K562 (cell line): ENCODE results near the gene POLR1B. TPM values are rescaled to one million over a fixed set of nuclear protein-coding genes. Genes with fewer than 3 reads are reported as not detected.

Experiments used
- ARID1B ChIP-seq: fragments of 450-650 bp; IDR thresholded peaks from 2 replicates; pipeline ENCODE4 v1.6.1; 2016; ENCODE audit warnings: antibody characterized with exemption, mild to moderate bottlenecking, inconsistent platforms
- BMI1 ChIP-seq: fragments of 150-350 bp; IDR thresholded peaks from 2 replicates; pipeline ENCODE4 v1.6.1; 2014; ENCODE audit warnings: low read length
- C11orf30 ChIP-seq: fragments of 450-650 bp; IDR thresholded peaks from 2 replicates; pipeline ENCODE4 v1.6.1; 2016; ENCODE audit warnings: low read depth, mild to moderate bottlenecking
- CHD2 ChIP-seq: IDR thresholded peaks from 2 replicates; pipeline ENCODE4 v1.6.1; 2011; ENCODE audit warnings: low read depth, low read length
- ETV1 ChIP-seq: fragments of 450-650 bp; conservative IDR thresholded peaks from 2 replicates; pipeline ENCODE4 v1.6.1; 2016; ENCODE audit warnings: missing genetic modification characterization, control low read depth, low read depth, missing compliant biosample characterization
- GATAD2B ChIP-seq: fragments of 450-650 bp; IDR thresholded peaks from 2 replicates; pipeline ENCODE4 v1.6.1; 2017; ENCODE audit warnings: mild to moderate bottlenecking, borderline replicate concordance
- MIER1 ChIP-seq: fragments of 450-650 bp; IDR thresholded peaks from 2 replicates; pipeline ENCODE4 v1.6.1; 2016; ENCODE audit warnings: antibody characterized with exemption, mild to moderate bottlenecking, low read depth
- NFRKB ChIP-seq: fragments of 450-650 bp; IDR thresholded peaks from 2 replicates; pipeline ENCODE4 v1.6.1; 2016; ENCODE audit warnings: low read depth
- PTBP1 ChIP-seq: fragments of 200-400 bp; formaldehyde crosslinking; IDR thresholded peaks from 2 replicates; pipeline ENCODE4 v1.6.1; 2017; ENCODE audit warnings: low read depth, low read length
- SIN3B ChIP-seq: fragments of 450-650 bp; IDR thresholded peaks from 2 replicates; pipeline ENCODE4 v1.6.1; 2017; ENCODE audit warnings: low read depth, mild to moderate bottlenecking, moderate library complexity
- TSC22D4 ChIP-seq: fragments of 450-650 bp; IDR thresholded peaks from 2 replicates; pipeline ENCODE4 v1.6.1; 2016; ENCODE audit warnings: missing genetic modification characterization, missing biosample characterization, control low read depth
- XRCC4 ChIP-seq: IDR thresholded peaks from one replicate; pipeline ENCODE4 v1.6.1; 2011; ENCODE audit not compliant: insufficient read depth, insufficient read length; ENCODE audit errors: extremely low read depth
- ZNF165 ChIP-seq: fragments of 250-450 bp; sonication (Bioruptor Pico); IDR thresholded peaks from 2 replicates; pipeline ENCODE4 v1.4.0; 2020; ENCODE audit warnings: borderline replicate concordance
- ZNF212 ChIP-seq: fragments of 450-650 bp; formaldehyde crosslinking; IDR thresholded peaks from 2 replicates; pipeline ENCODE4 v1.4.0; 2020; ENCODE audit warnings: mild to moderate bottlenecking
- ZNF668 ChIP-seq: fragments of 250-450 bp; sonication (Bioruptor Pico); IDR thresholded peaks from 2 replicates; pipeline ENCODE4 v1.8.0; 2022; ENCODE audit warnings: mild to moderate bottlenecking, inconsistent platforms
- ZNF79 ChIP-seq: fragments of 250-450 bp; sonication (Bioruptor Pico); IDR thresholded peaks from 2 replicates; pipeline ENCODE4 v1.4.0; 2020; ENCODE audit warnings: low read depth, mild to moderate bottlenecking, moderate library complexity
- polyA plus RNA-seq, 8 experiments: library from polyadenylated mRNA; depleted of rRNA in 4 of 8; stranded (reverse) in 5 of 8; unstranded in 3 of 8; fragments of >200 nt; fragmentation: Nextera tagmentation in 2 of 8; fragmentation: Illumina TruSeq in 1 of 8; extraction: Ambion mirVana in 2 of 8; extraction: Trizol in 1 of 8; gene quantifications; 2 replicates each; pipeline versions ENCODE4 v1.2.1 to v1.2.3, GENCODE V29; 2011 to 2014; ENCODE audit warnings: inconsistent platforms in 1 of 8, missing spikeins in 1 of 8
- total RNA-seq, 7 experiments: library from RNA; depleted of rRNA in 6 of 7; stranded (reverse); fragments of >200 nt in 6 of 7; fragmentation: Illumina TruSeq in 2 of 7; extraction: Trizol in 2 of 7; gene quantifications; 2 replicates each; pipeline versions ENCODE4 v1.2.1 to v1.2.3, GENCODE V29; 2011 to 2021; ENCODE audit warnings: low replicate concordance in 1 of 7
- TF ChIP-seq, protein P1 (sequence below): fragments of 450-650 bp; IDR thresholded peaks from 2 replicates; pipeline ENCODE4 v1.6.1; 2017; ENCODE audit warnings: antibody characterized with exemption, mild to moderate bottlenecking
- TF ChIP-seq, protein P2 (sequence below): IDR thresholded peaks from 2 replicates; pipeline ENCODE4 v1.6.1; 2011; ENCODE audit not compliant: insufficient read length; ENCODE audit errors: extremely low read depth
- TF ChIP-seq, protein P3 (sequence below): IDR thresholded peaks from 2 replicates; pipeline ENCODE4 v1.6.1; 2016; ENCODE audit warnings: missing genetic modification characterization, missing compliant biosample characterization
- TF ChIP-seq, protein P4 (sequence below), 2 experiments: IDR thresholded peaks; 2 replicates each; pipeline ENCODE4 v1.6.1; 2011; ENCODE audit warnings: borderline replicate concordance in 1 of 2, control low read depth in 1 of 2, low read depth in 1 of 2, low read length in 1 of 2, mild to moderate bottlenecking in 1 of 2, mixed read lengths in 1 of 2, moderate library complexity in 1 of 2; ENCODE audit not compliant: insufficient read depth in 1 of 2, insufficient read length in 1 of 2, poor library complexity in 1 of 2, severe bottlenecking in 1 of 2; ENCODE audit errors: extremely low read depth in 1 of 2
- TF ChIP-seq, protein P5 (sequence below): fragments of 250-450 bp; sonication (Bioruptor Pico); IDR thresholded peaks from 2 replicates; pipeline ENCODE4 v1.9.0; 2021; ENCODE audit warnings: mild to moderate bottlenecking

The POLR1B gene
- total and polyA plus RNA-seq, 9 of the 15 experiments (the other 6 are each of a cell fraction or from before 2014, with no cell fraction given): 19.8 to 55.1 (median 40.2) TPM

DNA sequence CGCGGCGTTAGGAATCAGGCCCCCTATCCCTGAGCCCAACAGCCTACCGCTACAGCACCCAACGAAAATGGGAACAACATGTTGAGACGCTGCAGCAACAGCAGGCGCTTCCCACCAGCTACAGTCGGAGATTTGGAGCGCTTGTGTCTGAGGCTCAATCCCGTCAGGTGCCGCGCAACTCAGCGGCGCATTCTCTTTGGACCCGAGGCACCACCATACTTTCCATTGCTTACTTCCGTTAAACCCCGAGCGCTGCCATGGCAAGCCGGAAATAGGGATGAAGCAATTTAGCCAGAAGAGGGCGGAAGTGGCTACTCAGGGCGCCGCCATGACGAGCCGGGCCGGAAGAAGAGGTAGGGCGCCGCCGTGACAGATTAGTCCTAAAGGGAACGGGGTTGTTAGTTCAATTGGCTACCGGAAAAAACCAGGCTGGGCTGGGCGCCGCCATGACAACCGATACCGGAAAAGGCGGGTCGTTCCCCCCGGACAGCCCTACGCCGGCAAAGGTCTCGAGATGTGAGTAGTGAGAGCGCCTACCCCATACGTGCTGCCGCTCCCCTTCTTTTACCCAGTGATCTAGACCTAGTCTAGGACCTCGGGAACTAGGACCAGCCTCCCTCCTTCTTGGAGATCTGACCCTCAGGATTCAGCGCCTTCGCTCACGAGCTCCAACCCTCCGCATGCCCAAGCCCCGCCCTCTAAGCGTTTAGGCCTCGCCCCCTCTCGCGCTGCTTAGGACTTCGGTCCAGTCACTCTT, 42.0 kb downstream of the POLR1B start, which contains the start of gene CHCHD5 (continued):
- TF ChIP-seq, protein P1, sequence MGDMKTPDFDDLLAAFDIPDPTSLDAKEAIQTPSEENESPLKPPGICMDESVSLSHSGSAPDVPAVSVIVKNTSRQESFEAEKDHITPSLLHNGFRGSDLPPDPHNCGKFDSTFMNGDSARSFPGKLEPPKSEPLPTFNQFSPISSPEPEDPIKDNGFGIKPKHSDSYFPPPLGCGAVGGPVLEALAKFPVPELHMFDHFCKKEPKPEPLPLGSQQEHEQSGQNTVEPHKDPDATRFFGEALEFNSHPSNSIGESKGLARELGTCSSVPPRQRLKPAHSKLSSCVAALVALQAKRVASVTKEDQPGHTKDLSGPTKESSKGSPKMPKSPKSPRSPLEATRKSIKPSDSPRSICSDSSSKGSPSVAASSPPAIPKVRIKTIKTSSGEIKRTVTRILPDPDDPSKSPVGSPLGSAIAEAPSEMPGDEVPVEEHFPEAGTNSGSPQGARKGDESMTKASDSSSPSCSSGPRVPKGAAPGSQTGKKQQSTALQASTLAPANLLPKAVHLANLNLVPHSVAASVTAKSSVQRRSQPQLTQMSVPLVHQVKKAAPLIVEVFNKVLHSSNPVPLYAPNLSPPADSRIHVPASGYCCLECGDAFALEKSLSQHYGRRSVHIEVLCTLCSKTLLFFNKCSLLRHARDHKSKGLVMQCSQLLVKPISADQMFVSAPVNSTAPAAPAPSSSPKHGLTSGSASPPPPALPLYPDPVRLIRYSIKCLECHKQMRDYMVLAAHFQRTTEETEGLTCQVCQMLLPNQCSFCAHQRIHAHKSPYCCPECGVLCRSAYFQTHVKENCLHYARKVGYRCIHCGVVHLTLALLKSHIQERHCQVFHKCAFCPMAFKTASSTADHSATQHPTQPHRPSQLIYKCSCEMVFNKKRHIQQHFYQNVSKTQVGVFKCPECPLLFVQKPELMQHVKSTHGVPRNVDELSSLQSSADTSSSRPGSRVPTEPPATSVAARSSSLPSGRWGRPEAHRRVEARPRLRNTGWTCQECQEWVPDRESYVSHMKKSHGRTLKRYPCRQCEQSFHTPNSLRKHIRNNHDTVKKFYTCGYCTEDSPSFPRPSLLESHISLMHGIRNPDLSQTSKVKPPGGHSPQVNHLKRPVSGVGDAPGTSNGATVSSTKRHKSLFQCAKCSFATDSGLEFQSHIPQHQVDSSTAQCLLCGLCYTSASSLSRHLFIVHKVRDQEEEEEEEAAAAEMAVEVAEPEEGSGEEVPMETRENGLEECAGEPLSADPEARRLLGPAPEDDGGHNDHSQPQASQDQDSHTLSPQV: no peak
- no peak for TF ChIP-seq TSC22D4 (tag)
- peak; percentile 85 for TF ChIP-seq BMI1
- TF ChIP-seq ZNF79 (CRISPR knock-in tag): no peak
- peak; percentile 65; the same call in 1 of the 2 replicates for TF ChIP-seq GATAD2B
- TF ChIP-seq ARID1B: no peak
- no peak for TF ChIP-seq ZNF165 (CRISPR knock-in tag)
- TF ChIP-seq ZNF212: no peak
- peak; percentile 42; the same call in 1 of the 2 replicates for TF ChIP-seq SIN3B
- TF ChIP-seq CHD2: peak; percentile 77
- TF ChIP-seq PTBP1: no peak
- no peak for TF ChIP-seq MIER1
- TF ChIP-seq, protein P2, sequence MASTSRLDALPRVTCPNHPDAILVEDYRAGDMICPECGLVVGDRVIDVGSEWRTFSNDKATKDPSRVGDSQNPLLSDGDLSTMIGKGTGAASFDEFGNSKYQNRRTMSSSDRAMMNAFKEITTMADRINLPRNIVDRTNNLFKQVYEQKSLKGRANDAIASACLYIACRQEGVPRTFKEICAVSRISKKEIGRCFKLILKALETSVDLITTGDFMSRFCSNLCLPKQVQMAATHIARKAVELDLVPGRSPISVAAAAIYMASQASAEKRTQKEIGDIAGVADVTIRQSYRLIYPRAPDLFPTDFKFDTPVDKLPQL: no peak
- peak; percentile 99 for TF ChIP-seq ETV1 (tag)
- TF ChIP-seq, protein P3, sequence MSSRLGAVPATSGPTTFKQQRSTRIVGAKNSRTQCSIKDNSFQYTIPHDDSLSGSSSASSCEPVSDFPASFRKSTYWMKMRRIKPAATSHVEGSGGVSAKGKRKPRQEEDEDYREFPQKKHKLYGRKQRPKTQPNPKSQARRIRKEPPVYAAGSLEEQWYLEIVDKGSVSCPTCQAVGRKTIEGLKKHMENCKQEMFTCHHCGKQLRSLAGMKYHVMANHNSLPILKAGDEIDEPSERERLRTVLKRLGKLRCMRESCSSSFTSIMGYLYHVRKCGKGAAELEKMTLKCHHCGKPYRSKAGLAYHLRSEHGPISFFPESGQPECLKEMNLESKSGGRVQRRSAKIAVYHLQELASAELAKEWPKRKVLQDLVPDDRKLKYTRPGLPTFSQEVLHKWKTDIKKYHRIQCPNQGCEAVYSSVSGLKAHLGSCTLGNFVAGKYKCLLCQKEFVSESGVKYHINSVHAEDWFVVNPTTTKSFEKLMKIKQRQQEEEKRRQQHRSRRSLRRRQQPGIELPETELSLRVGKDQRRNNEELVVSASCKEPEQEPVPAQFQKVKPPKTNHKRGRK: no peak
- TF ChIP-seq, protein P4, sequence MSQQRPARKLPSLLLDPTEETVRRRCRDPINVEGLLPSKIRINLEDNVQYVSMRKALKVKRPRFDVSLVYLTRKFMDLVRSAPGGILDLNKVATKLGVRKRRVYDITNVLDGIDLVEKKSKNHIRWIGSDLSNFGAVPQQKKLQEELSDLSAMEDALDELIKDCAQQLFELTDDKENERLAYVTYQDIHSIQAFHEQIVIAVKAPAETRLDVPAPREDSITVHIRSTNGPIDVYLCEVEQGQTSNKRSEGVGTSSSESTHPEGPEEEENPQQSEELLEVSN (IDR thresholded peaks at IDR 0.05; ENCODE audit: borderline replicate concordance in 1 of 2, extremely low read depth in 1 of 2, insufficient read depth in 1 of 2, insufficient read length in 1 of 2, low read depth in 1 of 2, low read length in 1 of 2, poor library complexity in 1 of 2, severe bottlenecking in 1 of 2): peak; percentile 71 to 75
- TF ChIP-seq XRCC4: no peak
- peak; percentile 78 for TF ChIP-seq C11orf30
- TF ChIP-seq, protein P5, sequence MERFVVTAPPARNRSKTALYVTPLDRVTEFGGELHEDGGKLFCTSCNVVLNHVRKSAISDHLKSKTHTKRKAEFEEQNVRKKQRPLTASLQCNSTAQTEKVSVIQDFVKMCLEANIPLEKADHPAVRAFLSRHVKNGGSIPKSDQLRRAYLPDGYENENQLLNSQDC (CRISPR knock-in tag): no peak
- peak; percentile 97 for TF ChIP-seq NFRKB
- no peak for TF ChIP-seq ZNF668 (CRISPR knock-in tag)
